ENCODE data around the gene NFATC2IP. TPM values are rescaled to one million over a fixed set of nuclear protein-coding genes. Genes with fewer than 3 reads are reported as not detected.

The NFATC2IP gene
- total RNA-seq, 1 experiment from 2014 or later, result 91.0 TPM

GRCh38 chr16:28927815-28928214, 22.9 kb upstream of the NFATC2IP start:
- no peak for DNase-seq
- Mint-ChIP-seq H3K27me3 (ENCODE audit: unreplicated experiment) (peaks cover 7% of the 10 kb centered on the region), H3K9me3 (ENCODE audit: low read depth, unreplicated experiment) (no peaks in the 10 kb centered on the region), H3K36me3 (ENCODE audit: insufficient read depth, unreplicated experiment) (peaks cover 30% of the 10 kb centered on the region), H3K4me1 (ENCODE audit: low read depth, unreplicated experiment) (peaks cover 15% of the 10 kb centered on the region), H3K4me3 (ENCODE audit: low read depth, unreplicated experiment) (no peak overlapping the region), H3K27ac (ENCODE audit: unreplicated experiment) (no peak overlapping the region)
- CTCF ChIA-PET, result interaction anchor here (1.1 kb wide), 1 partner anchor 20 kb away, joined by 3 read pairs; no protein-coding TSS in a partner anchor
- no peak for TF ChIP-seq CTCF (IDR thresholded peaks at IDR 0.05; ENCODE audit: unreplicated experiment)
- intact Hi-C loops (cut with micrococcal nuclease; ENCODE audit: unreplicated experiment), result no loop called here
- no TSS peak for BruUV-seq (replicated peaks)

GRCh38 chr16:28930203-28930602, 20.5 kb upstream of the NFATC2IP start:
- no peak overlapping the region for H3K4me3 Mint-ChIP-seq (ENCODE audit: low read depth, unreplicated experiment)
- no peak for DNase-seq
- H3K27ac Mint-ChIP-seq (ENCODE audit: unreplicated experiment), result no peak overlapping the region
- H3K27me3 Mint-ChIP-seq (ENCODE audit: unreplicated experiment), result peaks cover 28% of the 10 kb centered on the region
- no peaks in the 10 kb centered on the region for H3K4me1 Mint-ChIP-seq (ENCODE audit: low read depth, unreplicated experiment)
- BruUV-seq (replicated peaks), result no TSS peak
- CTCF ChIA-PET, result no interaction called here
- intact Hi-C loops (cut with micrococcal nuclease; ENCODE audit: unreplicated experiment), result no loop called here
- no peak for TF ChIP-seq CTCF (IDR thresholded peaks at IDR 0.05; ENCODE audit: unreplicated experiment)
- H3K9me3 Mint-ChIP-seq (ENCODE audit: low read depth, unreplicated experiment), result no peaks in the 10 kb centered on the region
- peaks cover 10% of the 10 kb centered on the region for H3K36me3 Mint-ChIP-seq (ENCODE audit: insufficient read depth, unreplicated experiment)

- TF ChIP-seq CTCF (IDR thresholded peaks at IDR 0.05; ENCODE audit: unreplicated experiment), result no peak
- DNase-seq, result no peak
- no peak overlapping the region for H3K4me3 Mint-ChIP-seq (ENCODE audit: low read depth, unreplicated experiment)
- H3K27ac Mint-ChIP-seq (ENCODE audit: unreplicated experiment), result no peak overlapping the region
- BruUV-seq (replicated peaks), result no TSS peak
- CTCF ChIA-PET, result no interaction called here
- no peaks in the 10 kb centered on the region for H3K4me1 Mint-ChIP-seq (ENCODE audit: low read depth, unreplicated experiment)
- intact Hi-C loops (cut with micrococcal nuclease; ENCODE audit: unreplicated experiment), result no loop called here
- H3K36me3 Mint-ChIP-seq (ENCODE audit: insufficient read depth, unreplicated experiment), result peaks cover 5% of the 10 kb centered on the region
- H3K9me3 Mint-ChIP-seq (ENCODE audit: low read depth, unreplicated experiment), result no peaks in the 10 kb centered on the region
- H3K27me3 Mint-ChIP-seq (ENCODE audit: unreplicated experiment), result peaks cover 33% of the 10 kb centered on the region
Measured at GRCh38 chr16:28930652-28931051, 20.1 kb upstream of the NFATC2IP start.

GRCh38 chr16:28931801-28932225, 18.9 kb upstream of the NFATC2IP start, which contains the start of gene CD19:
TSS of gene CD19 (plus strand) at chr16:28931971. CDS start at chr16:28932001, 30 bp downstream.
- no peak within 1 kb of the TSS for H3K27ac Mint-ChIP-seq (ENCODE audit: unreplicated experiment)
- H3K27me3 Mint-ChIP-seq (ENCODE audit: unreplicated experiment), result peaks cover 38% of the 10 kb centered on the region
- BruUV-seq (replicated peaks), result no TSS peak
- DNase-seq, result no peak
- TF ChIP-seq CTCF (IDR thresholded peaks at IDR 0.05; ENCODE audit: unreplicated experiment), result peak; percentile 6
- CTCF ChIA-PET, result interaction anchor here (0.8 to 1.0 kb wide), 2 partner anchors 14 to 46 kb away, joined by 3 read pairs; no protein-coding TSS in a partner anchor
- peaks cover 3% of the 10 kb centered on the region for H3K36me3 Mint-ChIP-seq (ENCODE audit: insufficient read depth, unreplicated experiment)
- H3K4me3 Mint-ChIP-seq (ENCODE audit: low read depth, unreplicated experiment), result no peak within 1 kb of the TSS
- H3K4me1 Mint-ChIP-seq (ENCODE audit: low read depth, unreplicated experiment), result no peaks in the 10 kb centered on the region
- intact Hi-C loops (cut with micrococcal nuclease; ENCODE audit: unreplicated experiment), result no loop called here
- H3K9me3 Mint-ChIP-seq (ENCODE audit: low read depth, unreplicated experiment), result no peaks in the 10 kb centered on the region

Data from Calu3 (cell line).